Measurements from ENCODE around the gene PEX14.

DNA sequence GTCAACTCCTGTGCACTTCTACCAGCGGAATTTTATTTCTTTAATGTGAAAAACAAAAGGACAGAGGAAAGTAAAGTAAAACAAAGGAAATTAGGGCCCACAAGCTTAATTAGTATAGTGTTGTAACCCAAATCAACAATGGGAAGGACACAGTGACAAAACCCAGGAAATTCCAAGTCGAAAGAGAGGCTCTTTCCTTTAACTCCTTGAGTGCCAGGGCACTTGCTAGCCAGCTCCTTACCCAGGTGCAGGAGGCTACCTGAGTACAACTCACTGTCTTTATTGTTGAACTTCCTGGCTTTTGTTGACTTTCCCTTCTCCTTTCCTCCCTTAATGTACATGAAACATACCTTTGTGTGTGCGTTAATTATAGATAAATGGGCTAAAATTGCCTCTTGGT is 55.0 kb downstream of the PEX14 start:
- TF ChIP-seq NR2F1 (conservative IDR thresholded peaks at IDR 0.05) = no peak
- TF ChIP-seq ZNF274 (IDR thresholded peaks at IDR 0.05; ENCODE audit: insufficient read depth, insufficient read length) = no peak
- no peak for TF ChIP-seq PML (IDR thresholded peaks at IDR 0.05; ENCODE audit: low read length)
- TF ChIP-seq POLR2AphosphoS2 (IDR thresholded peaks at IDR 0.05; ENCODE audit: low read depth, low read length) = no peak
- TF ChIP-seq EGR1 (IDR thresholded peaks at IDR 0.05; ENCODE audit: borderline replicate concordance in 1 of 2, low read depth in 2 of 2, low read length in 2 of 2) = no peak
- TF ChIP-seq, protein P1, sequence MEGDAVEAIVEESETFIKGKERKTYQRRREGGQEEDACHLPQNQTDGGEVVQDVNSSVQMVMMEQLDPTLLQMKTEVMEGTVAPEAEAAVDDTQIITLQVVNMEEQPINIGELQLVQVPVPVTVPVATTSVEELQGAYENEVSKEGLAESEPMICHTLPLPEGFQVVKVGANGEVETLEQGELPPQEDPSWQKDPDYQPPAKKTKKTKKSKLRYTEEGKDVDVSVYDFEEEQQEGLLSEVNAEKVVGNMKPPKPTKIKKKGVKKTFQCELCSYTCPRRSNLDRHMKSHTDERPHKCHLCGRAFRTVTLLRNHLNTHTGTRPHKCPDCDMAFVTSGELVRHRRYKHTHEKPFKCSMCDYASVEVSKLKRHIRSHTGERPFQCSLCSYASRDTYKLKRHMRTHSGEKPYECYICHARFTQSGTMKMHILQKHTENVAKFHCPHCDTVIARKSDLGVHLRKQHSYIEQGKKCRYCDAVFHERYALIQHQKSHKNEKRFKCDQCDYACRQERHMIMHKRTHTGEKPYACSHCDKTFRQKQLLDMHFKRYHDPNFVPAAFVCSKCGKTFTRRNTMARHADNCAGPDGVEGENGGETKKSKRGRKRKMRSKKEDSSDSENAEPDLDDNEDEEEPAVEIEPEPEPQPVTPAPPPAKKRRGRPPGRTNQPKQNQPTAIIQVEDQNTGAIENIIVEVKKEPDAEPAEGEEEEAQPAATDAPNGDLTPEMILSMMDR (IDR thresholded peaks at IDR 0.05 in 2 of 3, conservative IDR thresholded peaks at IDR 0.05 in 1 of 3; ENCODE audit: control insufficient read depth in 2 of 3, extremely low read depth in 1 of 3, insufficient read depth in 1 of 3, low read depth in 3 of 3, low read length in 3 of 3) = no peak
- no peak for TF ChIP-seq IKZF1 (conservative IDR thresholded peaks at IDR 0.05)
- TF ChIP-seq, protein P2, sequence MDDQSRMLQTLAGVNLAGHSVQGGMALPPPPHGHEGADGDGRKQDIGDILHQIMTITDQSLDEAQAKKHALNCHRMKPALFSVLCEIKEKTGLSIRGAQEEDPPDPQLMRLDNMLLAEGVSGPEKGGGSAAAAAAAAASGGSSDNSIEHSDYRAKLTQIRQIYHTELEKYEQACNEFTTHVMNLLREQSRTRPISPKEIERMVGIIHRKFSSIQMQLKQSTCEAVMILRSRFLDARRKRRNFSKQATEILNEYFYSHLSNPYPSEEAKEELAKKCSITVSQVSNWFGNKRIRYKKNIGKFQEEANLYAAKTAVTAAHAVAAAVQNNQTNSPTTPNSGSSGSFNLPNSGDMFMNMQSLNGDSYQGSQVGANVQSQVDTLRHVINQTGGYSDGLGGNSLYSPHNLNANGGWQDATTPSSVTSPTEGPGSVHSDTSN (IDR thresholded peaks at IDR 0.05; ENCODE audit: insufficient replicate concordance, low read depth, low read length) = no peak
- no peak for TF ChIP-seq CREM (IDR thresholded peaks at IDR 0.05; ENCODE audit: low read depth)
